Left ventricle myocardium inferior (tissue), 1 donor: ENCODE data around the gene ARHGEF4. TPM values are rescaled to one million over a fixed set of nuclear protein-coding genes. Genes with fewer than 3 reads are reported as not detected.

Source experiments
- DNase-seq: peaks from one replicate; pipeline ENCODE4 v3.0.0-alpha.2; 2020
- H3K27ac ChIP-seq: fragments of 200-600 bp; replicated peaks from 2 replicates; pipeline ENCODE4 v1.8.0; 2021
- H3K27me3 ChIP-seq: fragments of 200-600 bp; 2 replicates; pipeline ENCODE4 v1.8.0; 2021; ENCODE audit warnings: low read depth
- H3K36me3 ChIP-seq: fragments of 200-600 bp; 2 replicates; pipeline ENCODE4 v1.8.0; 2021
- H3K4me1 ChIP-seq: fragments of 200-600 bp; 2 replicates; pipeline ENCODE4 v1.8.0; 2021
- H3K4me3 ChIP-seq: fragments of 200-600 bp; 2 replicates; pipeline ENCODE4 v1.8.0; 2021; ENCODE audit warnings: mild to moderate bottlenecking, moderate library complexity
- H3K9me3 ChIP-seq: fragments of 200-600 bp; replicated peaks from 2 replicates; pipeline ENCODE4 v1.8.0; 2021
- CTCF ChIP-seq: fragments of 200-600 bp; IDR thresholded peaks from 2 replicates; pipeline ENCODE4 v1.8.0; 2021; ENCODE audit warnings: antibody characterized with exemption, mild to moderate bottlenecking, borderline replicate concordance
- intact Hi-C: fragments of 100-400 bp; cut with micrococcal nuclease; formaldehyde crosslinking; loops from one replicate; pipeline ENCODE4 v1.11.0; 2022
- total RNA-seq: library from RNA; stranded (reverse); fragmentation: NEBNext Ultra II Directional; extraction: Animal tissue kit (Norgen Biotek cat#: 25700); gene quantifications from one replicate; pipeline ENCODE4 v1.2.1, GENCODE V29; 2021
- donor health status: DM: no; HTN: yes; CAD: no; lungs with severe emphysema.

Gene ARHGEF4
- total RNA-seq, 1 donor from 2014 or later, result 5.3 TPM

GRCh38 chr2:131039535-131039907 is 202.8 kb downstream of the ARHGEF4 start:
- no peak for TF ChIP-seq CTCF
- no peak for DNase-seq
- intact Hi-C loops, result no loop called here

GRCh38 chr2:131039908-131040660 is 203.4 kb downstream of the ARHGEF4 start:
- Histone ChIP-seq H3K4me3 (peak overlapping the region; percentile 50), H3K27me3 (peaks cover 64% of the 10 kb centered on the region)
- no peak for TF ChIP-seq CTCF

More at GRCh38 chr2:131039535-131039907, 202.8 kb downstream of the ARHGEF4 start:
- Histone ChIP-seq H3K27ac (no peak overlapping the region), H3K4me3 (peak overlapping the region; percentile 50), H3K4me1 (peaks cover 18% of the 10 kb centered on the region), H3K9me3 (no peaks in the 10 kb centered on the region), H3K27me3 (peaks cover 68% of the 10 kb centered on the region), H3K36me3 (no peaks in the 10 kb centered on the region)

GRCh38 chr2:131040661-131041401 is 204.1 kb downstream of the ARHGEF4 start:
- H3K36me3 ChIP-seq, result no peaks in the 10 kb centered on the region
- peak overlapping the region; percentile 50 for H3K4me3 ChIP-seq
- H3K27ac ChIP-seq, result no peak overlapping the region
- H3K4me1 ChIP-seq, result peaks cover 12% of the 10 kb centered on the region
- H3K27me3 ChIP-seq, result peaks cover 56% of the 10 kb centered on the region
- no peaks in the 10 kb centered on the region for H3K9me3 ChIP-seq
- intact Hi-C loops, result no loop called here
- peak; percentile 12 for TF ChIP-seq CTCF
- no peak for DNase-seq

More at GRCh38 chr2:131039908-131040660, 203.4 kb downstream of the ARHGEF4 start:
- no peak overlapping the region for H3K27ac ChIP-seq
- no peaks in the 10 kb centered on the region for H3K9me3 ChIP-seq
- H3K4me1 ChIP-seq, result peaks cover 17% of the 10 kb centered on the region
- intact Hi-C loops, result no loop called here
- DNase-seq, result no peak
- H3K36me3 ChIP-seq, result no peaks in the 10 kb centered on the region

- DNase-seq, result no peak
- peaks cover 4% of the 10 kb centered on the region for H3K36me3 ChIP-seq
- no peak overlapping the region for H3K4me3 ChIP-seq
- intact Hi-C loops, result no loop called here
- H3K27ac ChIP-seq, result no peak overlapping the region
- H3K4me1 ChIP-seq, result peaks cover 12% of the 10 kb centered on the region
- TF ChIP-seq CTCF, result no peak
- peaks cover 49% of the 10 kb centered on the region for H3K27me3 ChIP-seq
- no peaks in the 10 kb centered on the region for H3K9me3 ChIP-seq
These were observed 204.9 kb downstream of the ARHGEF4 start for GRCh38 chr2:131041402-131042147.

GRCh38 chr2:131042148-131042775 is 205.5 kb downstream of the ARHGEF4 start:
- intact Hi-C loops, result no loop called here
- H3K27me3 ChIP-seq, result peaks cover 42% of the 10 kb centered on the region

More at GRCh38 chr2:131042148-131042775, 205.5 kb downstream of the ARHGEF4 start:
- Histone ChIP-seq H3K4me1 (peaks cover 12% of the 10 kb centered on the region), H3K27ac (no peak overlapping the region), H3K4me3 (no peak overlapping the region), H3K9me3 (no peaks in the 10 kb centered on the region), H3K36me3 (peaks cover 11% of the 10 kb centered on the region)
- TF ChIP-seq CTCF, result no peak
- DNase-seq, result no peak
